SU-DHL-6 (cell line): ENCODE results near the gene ARHGAP26.

Source experiments
- H2AFZ ChIP-seq: fragments of 200-600 bp; sonication (generic); 2 replicates; pipeline ENCODE4 v1.6.1; 2014; ENCODE audit warnings: low read depth, mild to moderate bottlenecking, moderate library complexity, mixed read lengths, antibody characterized with exemption, low read length; ENCODE audit not compliant: severe bottlenecking
- H3F3A ChIP-seq: fragments of 200-600 bp; shearing (Covaris generic); 2 replicates; pipeline ENCODE4 v1.6.0; 2016; ENCODE audit warnings: antibody characterized with exemption, mild to moderate bottlenecking; ENCODE audit not compliant: insufficient read depth
- H3K27ac ChIP-seq: fragments of 200-600 bp; sonication (generic); 2 replicates; pipeline ENCODE4 v1.5.1; 2016; ENCODE audit warnings: low read depth, mild to moderate bottlenecking, low read length, moderate library complexity, mixed read lengths
- H3K27me3 ChIP-seq: fragments of 200-600 bp; sonication (generic), shearing (Covaris generic); 2 replicates; pipeline ENCODE4 v1.6.0; 2014; ENCODE audit warnings: mild to moderate bottlenecking, low read length
- H3K36me3 ChIP-seq: fragments of 200-600 bp; sonication (generic); 2 replicates; pipeline ENCODE4 v1.6.1; 2014; ENCODE audit warnings: mild to moderate bottlenecking, low read length, mixed read lengths
- H3K4me2 ChIP-seq: fragments of 300-600, 200-600 bp; shearing (Covaris generic), sonication (generic); 2 replicates; pipeline ENCODE4 v1.6.0; 2014; ENCODE audit warnings: low read length, low read depth, mild to moderate bottlenecking; ENCODE audit not compliant: poor library complexity, severe bottlenecking
- H3K4me3 ChIP-seq: fragments of 200-600 bp; sonication (generic); 2 replicates; pipeline ENCODE4 v1.5.1; 2014; ENCODE audit warnings: antibody characterized with exemption, low read length, mild to moderate bottlenecking, mixed read lengths; ENCODE audit not compliant: insufficient read depth, poor library complexity, severe bottlenecking
- H3K79me2 ChIP-seq: fragments of 200-600 bp; sonication (generic); 2 replicates; pipeline ENCODE4 v1.6.1; 2014; ENCODE audit warnings: mild to moderate bottlenecking, low read length, moderate library complexity; ENCODE audit not compliant: insufficient read depth
- H3K9ac ChIP-seq: fragments of 200-600 bp; sonication (generic); 2 replicates; pipeline ENCODE4 v1.7.0; 2014; ENCODE audit warnings: mild to moderate bottlenecking, low read length
- H3K9me2 ChIP-seq: fragments of 200-600 bp; sonication (generic); replicated peaks from 2 replicates; pipeline ENCODE4 v1.6.1; 2014; ENCODE audit warnings: low read length; ENCODE audit not compliant: insufficient read depth
- H3K9me3 ChIP-seq: fragments of 200-600 bp; sonication (generic); 2 replicates; pipeline ENCODE4 v1.6.1; 2014; ENCODE audit warnings: low read length, mixed read lengths; ENCODE audit not compliant: insufficient read depth
- H4K20me1 ChIP-seq: fragments of 200-600 bp; sonication (generic); 2 replicates; pipeline ENCODE4 v1.6.1; 2014; ENCODE audit warnings: low read depth, mild to moderate bottlenecking, antibody characterized with exemption, low read length, moderate library complexity, mixed read lengths
- EZH2phosphoT487 ChIP-seq: fragments of 200-600 bp; sonication (generic), shearing (Covaris generic); conservative IDR thresholded peaks from 2 replicates; pipeline ENCODE4 v1.6.1; 2018; ENCODE audit warnings: mild to moderate bottlenecking, antibody characterized with exemption, low read length, moderate library complexity, mixed read lengths
- TF ChIP-seq, protein P1 (sequence below): fragments of 200-600 bp; sonication (generic); IDR thresholded peaks from one replicate; pipeline ENCODE4 v1.5.1; 2017; ENCODE audit warnings: antibody characterized with exemption, mild to moderate bottlenecking, low read length, moderate library complexity; ENCODE audit not compliant: insufficient read depth, poor library complexity, severe bottlenecking

The ARHGAP26 gene

DNA sequence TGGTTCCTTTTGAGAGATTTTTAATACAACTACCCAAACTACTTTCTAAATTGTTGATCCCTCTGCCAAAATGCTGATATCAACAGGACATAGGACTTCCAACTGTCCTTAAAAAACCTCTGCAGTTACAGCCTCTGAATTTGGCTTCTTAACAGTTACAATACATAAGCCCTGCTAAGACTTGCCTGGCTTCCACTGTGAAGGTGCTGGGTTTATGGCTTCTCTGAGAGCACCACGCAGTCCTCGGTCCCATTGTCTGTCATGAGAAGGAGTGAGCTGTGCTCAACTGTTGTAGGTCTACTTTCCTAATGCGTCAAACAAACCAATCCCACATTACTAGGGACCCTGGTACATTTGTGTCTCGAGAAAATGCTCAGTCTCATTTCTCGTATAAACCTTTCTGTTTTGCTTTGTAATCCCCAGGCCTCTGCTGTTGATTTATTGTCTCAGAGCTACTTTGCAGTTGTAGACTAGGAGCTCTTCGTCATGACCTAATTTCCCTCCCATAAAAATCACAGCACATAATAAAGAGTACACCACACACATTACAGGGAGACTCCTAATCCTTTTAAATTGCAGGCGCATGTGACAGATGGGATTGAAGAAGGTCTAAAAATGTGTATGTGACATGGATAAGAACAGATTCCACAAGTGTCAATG, 358.4 kb downstream of the ARHGAP26 start:
- H3K9ac ChIP-seq: no peak overlapping the region
- H3K4me2 ChIP-seq: no peak overlapping the region
- H3F3A ChIP-seq: no peaks in the 10 kb centered on the region
- no peak overlapping the region for H2AFZ ChIP-seq
- H3K27ac ChIP-seq: no peak overlapping the region
- TF ChIP-seq, protein P1, sequence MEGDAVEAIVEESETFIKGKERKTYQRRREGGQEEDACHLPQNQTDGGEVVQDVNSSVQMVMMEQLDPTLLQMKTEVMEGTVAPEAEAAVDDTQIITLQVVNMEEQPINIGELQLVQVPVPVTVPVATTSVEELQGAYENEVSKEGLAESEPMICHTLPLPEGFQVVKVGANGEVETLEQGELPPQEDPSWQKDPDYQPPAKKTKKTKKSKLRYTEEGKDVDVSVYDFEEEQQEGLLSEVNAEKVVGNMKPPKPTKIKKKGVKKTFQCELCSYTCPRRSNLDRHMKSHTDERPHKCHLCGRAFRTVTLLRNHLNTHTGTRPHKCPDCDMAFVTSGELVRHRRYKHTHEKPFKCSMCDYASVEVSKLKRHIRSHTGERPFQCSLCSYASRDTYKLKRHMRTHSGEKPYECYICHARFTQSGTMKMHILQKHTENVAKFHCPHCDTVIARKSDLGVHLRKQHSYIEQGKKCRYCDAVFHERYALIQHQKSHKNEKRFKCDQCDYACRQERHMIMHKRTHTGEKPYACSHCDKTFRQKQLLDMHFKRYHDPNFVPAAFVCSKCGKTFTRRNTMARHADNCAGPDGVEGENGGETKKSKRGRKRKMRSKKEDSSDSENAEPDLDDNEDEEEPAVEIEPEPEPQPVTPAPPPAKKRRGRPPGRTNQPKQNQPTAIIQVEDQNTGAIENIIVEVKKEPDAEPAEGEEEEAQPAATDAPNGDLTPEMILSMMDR: no peak
- TF ChIP-seq EZH2phosphoT487: no peak
- no peak overlapping the region for H3K4me3 ChIP-seq
- no peaks in the 10 kb centered on the region for H3K36me3 ChIP-seq
- H3K27me3 ChIP-seq: no peaks in the 10 kb centered on the region
- H3K9me3 ChIP-seq: no peaks in the 10 kb centered on the region
- no peaks in the 10 kb centered on the region for H3K9me2 ChIP-seq
- no peaks in the 10 kb centered on the region for H3K79me2 ChIP-seq
- no peaks in the 10 kb centered on the region for H4K20me1 ChIP-seq

DNA sequence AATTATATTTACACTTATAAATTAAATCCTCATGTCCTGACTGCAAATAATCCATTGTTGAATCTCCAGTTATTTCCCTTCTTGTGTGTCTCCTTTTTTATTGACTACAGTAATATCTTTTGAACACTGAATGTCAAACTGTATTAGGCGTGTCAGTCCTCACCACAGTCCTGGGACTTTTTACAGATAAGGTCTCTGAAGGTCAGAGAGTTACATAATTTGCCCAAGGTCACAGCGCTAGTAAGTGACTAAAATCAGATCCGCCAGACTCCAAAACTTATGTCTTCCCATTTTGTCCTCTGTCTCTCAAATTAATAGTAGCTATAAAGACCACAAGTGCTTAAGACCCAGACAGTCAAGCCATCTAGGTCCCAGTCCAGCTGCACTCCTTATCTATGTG, 359.0 kb downstream of the ARHGAP26 start:
- no peak overlapping the region for H3K9ac ChIP-seq
- no peak overlapping the region for H3K4me2 ChIP-seq
- H3K9me2 ChIP-seq: no peaks in the 10 kb centered on the region
- no peaks in the 10 kb centered on the region for H3K79me2 ChIP-seq
- H4K20me1 ChIP-seq: no peaks in the 10 kb centered on the region
- H3F3A ChIP-seq: no peaks in the 10 kb centered on the region
- no peak overlapping the region for H3K27ac ChIP-seq
- no peaks in the 10 kb centered on the region for H3K36me3 ChIP-seq
- no peaks in the 10 kb centered on the region for H3K9me3 ChIP-seq
- no peaks in the 10 kb centered on the region for H3K27me3 ChIP-seq
- no peak for TF ChIP-seq EZH2phosphoT487
- TF ChIP-seq, protein P1: no peak
- H3K4me3 ChIP-seq: no peak overlapping the region
- H2AFZ ChIP-seq: no peak overlapping the region

DNA sequence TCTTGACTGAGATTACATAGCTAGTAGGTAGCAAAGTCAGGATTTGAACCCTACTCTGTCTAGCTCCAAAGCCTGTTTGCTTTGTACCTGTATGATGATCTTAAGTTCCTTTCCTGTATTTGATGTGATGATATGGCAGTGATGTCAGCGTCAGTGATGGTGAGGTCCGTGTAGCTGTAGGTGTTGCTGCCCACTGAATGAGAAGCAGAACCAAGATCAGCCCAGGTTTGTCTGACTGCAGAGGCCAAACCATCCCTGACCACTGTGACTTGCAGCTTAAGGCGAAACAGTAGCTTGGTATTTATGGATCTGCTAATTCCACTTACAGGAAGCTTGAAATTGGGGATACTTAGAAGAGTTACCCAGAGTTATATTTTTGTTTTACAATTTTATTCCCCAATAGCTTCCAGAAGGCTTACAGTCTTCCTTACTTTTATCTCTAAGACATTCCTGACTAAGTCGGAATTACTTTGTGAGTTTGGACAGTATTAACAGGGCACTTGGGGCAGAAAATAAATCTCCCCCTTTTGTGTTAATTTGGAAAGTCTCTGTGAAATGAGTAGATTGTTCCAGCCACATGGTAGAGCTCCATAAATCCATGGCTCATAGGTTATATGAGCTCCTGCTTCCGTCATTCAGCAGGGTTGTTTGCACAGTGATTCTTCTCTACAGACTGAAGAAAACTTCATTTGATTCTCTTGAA, 359.9 kb downstream of the ARHGAP26 start:
- TF ChIP-seq, protein P1: no peak
- no peak for TF ChIP-seq EZH2phosphoT487
- Histone ChIP-seq H3K4me2 (no peak overlapping the region), H3F3A (no peaks in the 10 kb centered on the region), H2AFZ (no peak overlapping the region), H3K9me2 (no peaks in the 10 kb centered on the region), H3K9me3 (no peaks in the 10 kb centered on the region), H3K4me3 (no peak overlapping the region), H3K9ac (no peak overlapping the region), H3K79me2 (no peaks in the 10 kb centered on the region), H4K20me1 (no peaks in the 10 kb centered on the region), H3K36me3 (no peaks in the 10 kb centered on the region), H3K27ac (no peak overlapping the region), H3K27me3 (no peaks in the 10 kb centered on the region)
